SK-N-DZ (cell line): ENCODE measurements around the gene STUM. TPM values are rescaled to one million over a fixed set of nuclear protein-coding genes. Genes with fewer than 3 reads are reported as not detected.
"Not testable (repeated sequence)": the region's sequence is repeated elsewhere in the genome, so short reads cannot be mapped to it uniquely, and the experiment has no call there.

Source experiments
- DNase-seq: peaks from one replicate; pipeline ENCODE4 v3.0.0-alpha.2; 2015; ENCODE audit warnings: low spot score
- polyA plus RNA-seq, 2 experiments: library from polyadenylated mRNA; depleted of rRNA; stranded (reverse); fragments of >200 nt; gene quantifications; 2 replicates each; pipeline ENCODE4 v1.2.3, GENCODE V29; 2014

The STUM gene
- not detected in 2 replicates for polyA plus RNA-seq (2014; cell fraction: cytosol; rRNA removed)
- 0.05 TPM in 1 of 2 replicates, not detected in the other for polyA plus RNA-seq (2014; cell fraction: nucleus; rRNA removed)

GRCh38 chr1:226548256-226549093 is at the start of gene STUM:
Gene STUM (plus strand): TSS chr1:226548764. CDS start chr1:226548905, 141 bp downstream.
- DNase-seq: no peak

- DNase-seq: not testable (repeated sequence)
Measured at GRCh38 chr1:226499699-226500098, 48.9 kb upstream of the STUM start.

- no peak for DNase-seq
Measured at GRCh38 chr1:226506021-226506420, 42.5 kb upstream of the STUM start.

- DNase-seq: no peak
Measured at GRCh38 chr1:226506921-226507320, 41.6 kb upstream of the STUM start.

GRCh38 chr1:226510453-226510852 is 38.1 kb upstream of the STUM start:
- no peak for DNase-seq

GRCh38 chr1:226511296-226511695 is 37.3 kb upstream of the STUM start:
- no peak for DNase-seq

GRCh38 chr1:226512076-226512728 is 36.4 kb upstream of the STUM start:
- no peak for DNase-seq

- DNase-seq: no peak
Measured at GRCh38 chr1:226518375-226518774, 30.2 kb upstream of the STUM start.

GRCh38 chr1:226519135-226519534 is 29.4 kb upstream of the STUM start:
- DNase-seq: no peak

GRCh38 chr1:226519716-226520598 is 28.6 kb upstream of the STUM start:
- no peak for DNase-seq

- DNase-seq: no peak
Measured at GRCh38 chr1:226520640-226521355, 27.8 kb upstream of the STUM start.

- no peak for DNase-seq
Measured at GRCh38 chr1:226523646-226524406, 24.7 kb upstream of the STUM start.

- DNase-seq: no peak
Measured at GRCh38 chr1:226524547-226524946, 24.0 kb upstream of the STUM start.

- no peak for DNase-seq
Measured at GRCh38 chr1:226525750-226526149, 22.8 kb upstream of the STUM start.

- DNase-seq: peak; percentile 27
Measured at GRCh38 chr1:226526801-226527595, 21.6 kb upstream of the STUM start.

GRCh38 chr1:226529891-226530290 is 18.7 kb upstream of the STUM start:
- DNase-seq: no peak

GRCh38 chr1:226530591-226530990 is 18.0 kb upstream of the STUM start:
- DNase-seq: no peak

GRCh38 chr1:226531360-226532093 is 17.0 kb upstream of the STUM start:
- DNase-seq: no peak

- no peak for DNase-seq
Measured at GRCh38 chr1:226532553-226532952, 16.0 kb upstream of the STUM start.
